HCT116 (cell line): ENCODE data around the gene CDH22. TPM values are rescaled to one million over a fixed set of nuclear protein-coding genes. Genes with fewer than 3 reads are reported as not detected.

Experiments
- ATAC-seq: fragments of 200-7000 bp; cut with Tn5 transposase; 2 replicates; pipeline ENCODE4 v1.9.1; 2020; ENCODE audit warnings: mild to moderate bottlenecking, moderate library complexity
- BruUV-seq: library from RNA; stranded (reverse); fragments of 400-500 nt; replicated peaks from 2 replicates; lab custom pipeline; 2021; lab: Mats Ljungman, UMichigan
- CTCF ChIA-PET: fragments of 300-600 bp; sonication (Branson Sonifier 250); formaldehyde crosslinking; loops from one replicate; lab custom pipeline; 2021; ENCODE audit warnings: antibody characterized with exemption; lab: Charles Lee
- POLR2A ChIA-PET: fragments of 300-600, 350-600 bp; sonication (Branson Sonifier 250); formaldehyde crosslinking; loops from one replicate; lab custom pipeline; 2021; ENCODE audit warnings: antibody characterized with exemption; lab: Charles Lee
- RAD21 ChIA-PET, 2 experiments: fragments of 300-600 bp; sonication (Branson Sonifier 250); formaldehyde crosslinking; loops; one replicate each; lab custom pipeline; 2023; ENCODE audit warnings: low total read pairs in 2 of 2; ENCODE audit not compliant: uncharacterized antibody in 2 of 2, unreplicated experiment in 2 of 2, low non-redundant PET in 1 of 2; lab: Charles Lee
- DNase-seq: peaks from one replicate; pipeline ENCODE4 v3.0.0-alpha.2; 2010; ENCODE audit warnings: low read depth, low spot score
- H2AFZ ChIP-seq: fragments of 200-600 bp; shearing (Covaris generic), sonication (generic); 2 replicates; pipeline ENCODE4 v1.6.1; 2017; ENCODE audit warnings: low read depth, mixed run types, mixed read lengths, antibody characterized with exemption, low read length; ENCODE audit not compliant: poor library complexity, severe bottlenecking
- H3K27ac ChIP-seq: 2 replicates; pipeline ENCODE4 v1.5.1; 2012; ENCODE audit warnings: low read depth, low read length
- H3K27me3 ChIP-seq: fragments of 200-600 bp; sonication (generic); 2 replicates; pipeline ENCODE4 v1.6.1; 2016; ENCODE audit warnings: mixed run types, low read length, mixed read lengths; ENCODE audit not compliant: insufficient read depth
- H3K36me3 ChIP-seq, 2 experiments: fragments of 200-500 bp in 1 of 2; fragments of 200-600 bp in 1 of 2; sonication (Bioruptor generic) in 1 of 2; sonication (generic) in 1 of 2; 2 replicates each; pipeline versions ENCODE4 v1.5.1 to v1.6.1; 2014 to 2016; ENCODE audit warnings: low read length in 2 of 2, inconsistent platforms in 1 of 2, mixed read lengths in 1 of 2, mixed run types in 1 of 2; ENCODE audit not compliant: insufficient read depth in 2 of 2, control insufficient read depth in 1 of 2
- H3K4me1 ChIP-seq, 2 experiments: fragments of 200-600 bp in 1 of 2; sonication (generic) in 1 of 2; 2 replicates each; pipeline versions ENCODE4 v1.5.1 to v1.6.1; 2012 to 2017; ENCODE audit warnings: low read length in 2 of 2, inconsistent platforms in 1 of 2, mild to moderate bottlenecking in 1 of 2, mixed read lengths in 1 of 2, mixed run types in 1 of 2, moderate library complexity in 1 of 2; ENCODE audit not compliant: insufficient read depth in 2 of 2, control insufficient read depth in 1 of 2
- H3K4me2 ChIP-seq: fragments of 200-600 bp; sonication (generic); 2 replicates; pipeline ENCODE4 v1.6.1; 2017; ENCODE audit warnings: mixed run types, low read length, mixed read lengths
- H3K4me3 ChIP-seq, 2 experiments: fragments of 200-600 bp in 1 of 2; sonication (generic) in 1 of 2; replicated peaks in 1 of 2; 2 replicates each; pipeline ENCODE4 v1.5.1; 2011 to 2016; ENCODE audit warnings: low read length in 2 of 2, control low read depth in 1 of 2, low read depth in 1 of 2, mild to moderate bottlenecking in 1 of 2, mixed read lengths in 1 of 2, mixed run types in 1 of 2
- H3K79me2 ChIP-seq: fragments of 200-600 bp; sonication (generic); 2 replicates; pipeline ENCODE4 v1.6.1; 2017; ENCODE audit warnings: mild to moderate bottlenecking, mixed run types, low read length, moderate library complexity, mixed read lengths; ENCODE audit not compliant: insufficient read depth
- H3K9ac ChIP-seq: fragments of 200-600 bp; sonication (generic); 2 replicates; pipeline ENCODE4 v1.6.1; 2016; ENCODE audit warnings: low read length, mixed read lengths
- H3K9me2 ChIP-seq: fragments of 200-600 bp; sonication (generic), shearing (Covaris generic); 2 replicates; pipeline ENCODE4 v1.6.1; 2017; ENCODE audit warnings: mixed run types, mild to moderate bottlenecking, moderate library complexity; ENCODE audit not compliant: insufficient read depth
- H3K9me3 ChIP-seq, 2 experiments: fragments of 200-500 bp in 1 of 2; fragments of 200-600 bp in 1 of 2; sonication (Bioruptor generic) in 1 of 2; sonication (generic) in 1 of 2; 2 replicates each; pipeline ENCODE4 v1.6.1; 2014 to 2017; ENCODE audit warnings: low read length in 2 of 2, mixed read lengths in 2 of 2, inconsistent platforms in 1 of 2, low read depth in 1 of 2, mild to moderate bottlenecking in 1 of 2, mixed run types in 1 of 2, moderate library complexity in 1 of 2; ENCODE audit not compliant: control insufficient read depth in 1 of 2, insufficient read depth in 1 of 2
- H4K20me1 ChIP-seq: fragments of 200-600 bp; sonication (generic), shearing (Covaris generic); 2 replicates; pipeline ENCODE4 v1.6.1; 2017; ENCODE audit warnings: mixed run types, mild to moderate bottlenecking, moderate library complexity; ENCODE audit not compliant: insufficient read depth
- CBX3 ChIP-seq: IDR thresholded peaks from 2 replicates; pipeline ENCODE4 v1.6.1; 2012; ENCODE audit warnings: low read depth
- CEBPB ChIP-seq: IDR thresholded peaks from 2 replicates; pipeline ENCODE4 v1.6.1; 2012; ENCODE audit warnings: low read depth
- EGR1 ChIP-seq: IDR thresholded peaks from 2 replicates; pipeline ENCODE4 v1.6.1; 2012; ENCODE audit warnings: low read depth
- POLR2A ChIP-seq: IDR thresholded peaks from 2 replicates; pipeline ENCODE4 v1.7.0; 2011; ENCODE audit warnings: borderline replicate concordance; ENCODE audit not compliant: insufficient read depth, insufficient read length; ENCODE audit errors: extremely low read depth
- POLR2AphosphoS5 ChIP-seq: IDR thresholded peaks from 2 replicates; pipeline ENCODE4 v1.6.1; 2011; ENCODE audit warnings: mild to moderate bottlenecking, low read depth, low read length, moderate library complexity
- RAD21 ChIP-seq: IDR thresholded peaks from 2 replicates; pipeline ENCODE4 v1.6.1; 2012; ENCODE audit warnings: low read depth, mild to moderate bottlenecking
- TCF7L2 ChIP-seq: IDR thresholded peaks from 2 replicates; pipeline ENCODE4 v1.7.0; 2011; ENCODE audit warnings: borderline replicate concordance, inconsistent platforms; ENCODE audit not compliant: insufficient read depth, insufficient read length; ENCODE audit errors: extremely low read depth
- YY1 ChIP-seq: IDR thresholded peaks from 2 replicates; pipeline ENCODE4 v1.6.1; 2011; ENCODE audit warnings: low read length, low read depth, moderate library complexity, mild to moderate bottlenecking; ENCODE audit not compliant: insufficient replicate concordance; ENCODE audit errors: extremely low read depth
- ZFX ChIP-seq: fragments of 450-650 bp; IDR thresholded peaks from 2 replicates; pipeline ENCODE4 v1.6.1; 2017
- intact Hi-C: fragments of 100-400 bp; cut with micrococcal nuclease; formaldehyde crosslinking; loops from 2 replicates; pipeline ENCODE4 v1.10.0; 2022
- total RNA-seq: library from RNA; stranded (reverse); gene quantifications from one replicate; pipeline ENCODE4 v1.2.1, GENCODE V29; 2021; ENCODE audit not compliant: unreplicated experiment
- TF ChIP-seq, protein P1 (sequence below): IDR thresholded peaks from 2 replicates; pipeline ENCODE4 v1.6.1; 2011; ENCODE audit warnings: mild to moderate bottlenecking, low read length, moderate library complexity; ENCODE audit not compliant: insufficient replicate concordance; ENCODE audit errors: extremely low read depth
- TF ChIP-seq, protein P2 (sequence below), 3 experiments: fragments of 200-600 bp in 1 of 3; sonication (generic) in 1 of 3; IDR thresholded peaks in 2 of 3; conservative IDR thresholded peaks in 1 of 3; 2 replicates each; pipeline ENCODE4 v1.5.1; 2012 to 2017; ENCODE audit warnings: low read depth in 2 of 3, low read length in 2 of 3, antibody characterized with exemption in 1 of 3, borderline replicate concordance in 1 of 3, control low read depth in 1 of 3, mild to moderate bottlenecking in 1 of 3, mixed read lengths in 1 of 3, mixed run types in 1 of 3, moderate library complexity in 1 of 3; ENCODE audit not compliant: insufficient read depth in 1 of 3
- TF ChIP-seq, protein P3 (sequence below): IDR thresholded peaks from 2 replicates; pipeline ENCODE4 v1.6.1; 2012; ENCODE audit warnings: low read depth

Gene CDH22
- total RNA-seq, 1 experiment from 2014 or later = 1.8 TPM

DNA sequence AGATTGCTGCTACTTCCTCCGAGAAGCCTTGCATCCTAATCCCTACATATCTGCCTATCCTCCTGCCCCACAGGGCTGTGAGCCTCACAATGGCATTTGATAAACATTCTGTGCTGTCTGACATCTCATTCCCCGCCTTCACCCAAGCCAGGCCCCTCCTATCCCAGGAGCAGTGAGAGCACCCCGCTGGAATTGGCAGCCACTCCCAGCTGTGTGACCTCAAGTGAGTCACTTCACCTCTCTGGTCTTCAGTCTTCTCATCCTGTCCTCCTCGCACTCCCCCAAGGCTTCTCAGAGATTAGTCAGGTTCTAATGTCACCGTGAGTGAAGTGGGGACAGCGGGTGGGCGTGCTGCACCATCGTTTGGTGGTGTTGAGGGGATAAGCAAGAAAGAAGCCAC is 81.7 kb downstream of the CDH22 start:
- H4K20me1 ChIP-seq = no peaks in the 10 kb centered on the region
- no peak overlapping the region for H3K9ac ChIP-seq
- H3K4me1 ChIP-seq = peaks cover 16 to 24% of the 10 kb centered on the region in 2 experiments
- CTCF ChIA-PET = no interaction called here
- H3K79me2 ChIP-seq = no peaks in the 10 kb centered on the region
- no peak overlapping the region for H3K27ac ChIP-seq
- no TSS peak for BruUV-seq
- H3K9me2 ChIP-seq = no peaks in the 10 kb centered on the region
- no peak for TF ChIP-seq RAD21
- TF ChIP-seq POLR2AphosphoS5 = no peak
- no peak for TF ChIP-seq CEBPB
- TF ChIP-seq YY1 = no peak
- TF ChIP-seq ZFX = no peak
- TF ChIP-seq, protein P1, sequence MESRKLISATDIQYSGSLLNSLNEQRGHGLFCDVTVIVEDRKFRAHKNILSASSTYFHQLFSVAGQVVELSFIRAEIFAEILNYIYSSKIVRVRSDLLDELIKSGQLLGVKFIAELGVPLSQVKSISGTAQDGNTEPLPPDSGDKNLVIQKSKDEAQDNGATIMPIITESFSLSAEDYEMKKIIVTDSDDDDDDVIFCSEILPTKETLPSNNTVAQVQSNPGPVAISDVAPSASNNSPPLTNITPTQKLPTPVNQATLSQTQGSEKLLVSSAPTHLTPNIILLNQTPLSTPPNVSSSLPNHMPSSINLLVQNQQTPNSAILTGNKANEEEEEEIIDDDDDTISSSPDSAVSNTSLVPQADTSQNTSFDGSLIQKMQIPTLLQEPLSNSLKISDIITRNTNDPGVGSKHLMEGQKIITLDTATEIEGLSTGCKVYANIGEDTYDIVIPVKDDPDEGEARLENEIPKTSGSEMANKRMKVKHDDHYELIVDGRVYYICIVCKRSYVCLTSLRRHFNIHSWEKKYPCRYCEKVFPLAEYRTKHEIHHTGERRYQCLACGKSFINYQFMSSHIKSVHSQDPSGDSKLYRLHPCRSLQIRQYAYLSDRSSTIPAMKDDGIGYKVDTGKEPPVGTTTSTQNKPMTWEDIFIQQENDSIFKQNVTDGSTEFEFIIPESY = no peak
- no peak for TF ChIP-seq TCF7L2
- TF ChIP-seq, all 23 proteins: peak for 0
- ChIA-PET POLR2A (no interaction called here), RAD21 (interaction anchor here in 1 of 2 experiments (0.7 kb wide), 1 partner anchor 257 kb away, joined by 4 read pairs; no protein-coding TSS in a partner anchor)
- no peak for DNase-seq
- Histone ChIP-seq H2AFZ (no peak overlapping the region), H3K36me3 (no peaks in the 10 kb centered on the region), H3K4me2 (peak overlapping the region; percentile 48), H3K27me3 (no peaks in the 10 kb centered on the region), H3K4me3 (no peak overlapping the region), H3K9me3 (no peaks in the 10 kb centered on the region)
- peak; percentile 90 for ATAC-seq
- intact Hi-C loops = no loop called here

DNA sequence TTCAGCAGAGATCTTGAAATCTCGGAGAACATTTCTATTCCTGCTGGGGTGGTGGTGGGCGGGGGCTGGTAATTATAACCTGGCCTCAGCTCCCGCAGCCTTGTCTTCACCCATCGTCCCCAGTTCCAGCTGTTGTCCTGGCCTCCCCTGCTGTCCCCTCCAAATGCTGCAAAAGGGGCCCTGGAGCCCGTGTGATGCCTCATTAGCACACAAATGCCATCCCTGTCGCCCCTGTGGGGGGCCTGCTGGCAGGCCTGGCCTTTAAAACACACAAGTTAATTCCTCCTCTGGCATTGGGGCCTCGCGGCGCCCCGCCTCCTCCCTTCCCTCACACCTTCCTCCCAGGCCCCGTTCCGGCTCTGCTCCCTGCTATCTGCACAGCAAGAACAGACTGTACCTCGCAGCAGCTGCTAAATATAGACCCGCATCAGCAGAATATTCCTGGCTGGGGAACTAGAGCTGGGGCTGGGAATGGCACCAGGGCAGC is 85.7 kb downstream of the CDH22 start:
- DNase-seq (no peak), ATAC-seq (no peak)
- POLR2A ChIA-PET = no interaction called here
- Histone ChIP-seq H3K4me1 (peaks cover 27 to 40% of the 10 kb centered on the region in 2 experiments), H3K27ac (no peak overlapping the region), H3K36me3 (no peaks in the 10 kb centered on the region), H3K9ac (no peak overlapping the region), H3K27me3 (no peaks in the 10 kb centered on the region), H2AFZ (no peak overlapping the region), H3K4me3 (no peak overlapping the region), H4K20me1 (no peaks in the 10 kb centered on the region), H3K9me3 (no peaks in the 10 kb centered on the region), H3K4me2 (no peak overlapping the region), H3K9me2 (no peaks in the 10 kb centered on the region), H3K79me2 (no peaks in the 10 kb centered on the region)
- RAD21 ChIA-PET = no interaction called here
- intact Hi-C loops = no loop called here
- CTCF ChIA-PET = no interaction called here
- BruUV-seq = no TSS peak
- no peak for TF ChIP-seq POLR2A
- TF ChIP-seq, protein P2, sequence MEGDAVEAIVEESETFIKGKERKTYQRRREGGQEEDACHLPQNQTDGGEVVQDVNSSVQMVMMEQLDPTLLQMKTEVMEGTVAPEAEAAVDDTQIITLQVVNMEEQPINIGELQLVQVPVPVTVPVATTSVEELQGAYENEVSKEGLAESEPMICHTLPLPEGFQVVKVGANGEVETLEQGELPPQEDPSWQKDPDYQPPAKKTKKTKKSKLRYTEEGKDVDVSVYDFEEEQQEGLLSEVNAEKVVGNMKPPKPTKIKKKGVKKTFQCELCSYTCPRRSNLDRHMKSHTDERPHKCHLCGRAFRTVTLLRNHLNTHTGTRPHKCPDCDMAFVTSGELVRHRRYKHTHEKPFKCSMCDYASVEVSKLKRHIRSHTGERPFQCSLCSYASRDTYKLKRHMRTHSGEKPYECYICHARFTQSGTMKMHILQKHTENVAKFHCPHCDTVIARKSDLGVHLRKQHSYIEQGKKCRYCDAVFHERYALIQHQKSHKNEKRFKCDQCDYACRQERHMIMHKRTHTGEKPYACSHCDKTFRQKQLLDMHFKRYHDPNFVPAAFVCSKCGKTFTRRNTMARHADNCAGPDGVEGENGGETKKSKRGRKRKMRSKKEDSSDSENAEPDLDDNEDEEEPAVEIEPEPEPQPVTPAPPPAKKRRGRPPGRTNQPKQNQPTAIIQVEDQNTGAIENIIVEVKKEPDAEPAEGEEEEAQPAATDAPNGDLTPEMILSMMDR (IDR thresholded peaks at IDR 0.05 in 2 of 3, conservative IDR thresholded peaks at IDR 0.05 in 1 of 3; ENCODE audit: borderline replicate concordance in 1 of 3, insufficient read depth in 1 of 3, low read depth in 2 of 3, low read length in 2 of 3) = no peak
- no peak for TF ChIP-seq CEBPB
- TF ChIP-seq, protein P3, sequence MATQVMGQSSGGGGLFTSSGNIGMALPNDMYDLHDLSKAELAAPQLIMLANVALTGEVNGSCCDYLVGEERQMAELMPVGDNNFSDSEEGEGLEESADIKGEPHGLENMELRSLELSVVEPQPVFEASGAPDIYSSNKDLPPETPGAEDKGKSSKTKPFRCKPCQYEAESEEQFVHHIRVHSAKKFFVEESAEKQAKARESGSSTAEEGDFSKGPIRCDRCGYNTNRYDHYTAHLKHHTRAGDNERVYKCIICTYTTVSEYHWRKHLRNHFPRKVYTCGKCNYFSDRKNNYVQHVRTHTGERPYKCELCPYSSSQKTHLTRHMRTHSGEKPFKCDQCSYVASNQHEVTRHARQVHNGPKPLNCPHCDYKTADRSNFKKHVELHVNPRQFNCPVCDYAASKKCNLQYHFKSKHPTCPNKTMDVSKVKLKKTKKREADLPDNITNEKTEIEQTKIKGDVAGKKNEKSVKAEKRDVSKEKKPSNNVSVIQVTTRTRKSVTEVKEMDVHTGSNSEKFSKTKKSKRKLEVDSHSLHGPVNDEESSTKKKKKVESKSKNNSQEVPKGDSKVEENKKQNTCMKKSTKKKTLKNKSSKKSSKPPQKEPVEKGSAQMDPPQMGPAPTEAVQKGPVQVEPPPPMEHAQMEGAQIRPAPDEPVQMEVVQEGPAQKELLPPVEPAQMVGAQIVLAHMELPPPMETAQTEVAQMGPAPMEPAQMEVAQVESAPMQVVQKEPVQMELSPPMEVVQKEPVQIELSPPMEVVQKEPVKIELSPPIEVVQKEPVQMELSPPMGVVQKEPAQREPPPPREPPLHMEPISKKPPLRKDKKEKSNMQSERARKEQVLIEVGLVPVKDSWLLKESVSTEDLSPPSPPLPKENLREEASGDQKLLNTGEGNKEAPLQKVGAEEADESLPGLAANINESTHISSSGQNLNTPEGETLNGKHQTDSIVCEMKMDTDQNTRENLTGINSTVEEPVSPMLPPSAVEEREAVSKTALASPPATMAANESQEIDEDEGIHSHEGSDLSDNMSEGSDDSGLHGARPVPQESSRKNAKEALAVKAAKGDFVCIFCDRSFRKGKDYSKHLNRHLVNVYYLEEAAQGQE = no peak
- no peak for TF ChIP-seq POLR2AphosphoS5
- TF ChIP-seq CBX3 = no peak
- TF ChIP-seq EGR1 = no peak
